ENCODE data around the gene MST1. TPM values are rescaled to one million over a fixed set of nuclear protein-coding genes. Genes with fewer than 3 reads are reported as not detected.

Gene MST1
- total and polyA plus RNA-seq, 8 donors: 12.5 to 59.7 (median 35.5) TPM

GRCh38 chr3:49680493-49681231, 8.6 kb downstream of the MST1 start:
- DNase-seq (no peak), ATAC-seq (no peak)
- no peaks in the 10 kb centered on the region for H3K9me3 ChIP-seq
- peaks cover 0 to 10% of the 10 kb centered on the region in 2 donors for H3K4me1 ChIP-seq
- no peak overlapping the region for H3K27ac ChIP-seq
- TF ChIP-seq, protein P1, sequence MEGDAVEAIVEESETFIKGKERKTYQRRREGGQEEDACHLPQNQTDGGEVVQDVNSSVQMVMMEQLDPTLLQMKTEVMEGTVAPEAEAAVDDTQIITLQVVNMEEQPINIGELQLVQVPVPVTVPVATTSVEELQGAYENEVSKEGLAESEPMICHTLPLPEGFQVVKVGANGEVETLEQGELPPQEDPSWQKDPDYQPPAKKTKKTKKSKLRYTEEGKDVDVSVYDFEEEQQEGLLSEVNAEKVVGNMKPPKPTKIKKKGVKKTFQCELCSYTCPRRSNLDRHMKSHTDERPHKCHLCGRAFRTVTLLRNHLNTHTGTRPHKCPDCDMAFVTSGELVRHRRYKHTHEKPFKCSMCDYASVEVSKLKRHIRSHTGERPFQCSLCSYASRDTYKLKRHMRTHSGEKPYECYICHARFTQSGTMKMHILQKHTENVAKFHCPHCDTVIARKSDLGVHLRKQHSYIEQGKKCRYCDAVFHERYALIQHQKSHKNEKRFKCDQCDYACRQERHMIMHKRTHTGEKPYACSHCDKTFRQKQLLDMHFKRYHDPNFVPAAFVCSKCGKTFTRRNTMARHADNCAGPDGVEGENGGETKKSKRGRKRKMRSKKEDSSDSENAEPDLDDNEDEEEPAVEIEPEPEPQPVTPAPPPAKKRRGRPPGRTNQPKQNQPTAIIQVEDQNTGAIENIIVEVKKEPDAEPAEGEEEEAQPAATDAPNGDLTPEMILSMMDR (IDR thresholded peaks at IDR 0.05): no peak
- H3K4me3 ChIP-seq: no peak overlapping the region
- H3K36me3 ChIP-seq: peaks cover 0 to 95% of the 10 kb centered on the region in 2 donors
- H3K27me3 ChIP-seq: peaks cover 0 to 4% of the 10 kb centered on the region in 2 donors
- intact Hi-C loops (cut with DNase I): no loop called here

DNA sequence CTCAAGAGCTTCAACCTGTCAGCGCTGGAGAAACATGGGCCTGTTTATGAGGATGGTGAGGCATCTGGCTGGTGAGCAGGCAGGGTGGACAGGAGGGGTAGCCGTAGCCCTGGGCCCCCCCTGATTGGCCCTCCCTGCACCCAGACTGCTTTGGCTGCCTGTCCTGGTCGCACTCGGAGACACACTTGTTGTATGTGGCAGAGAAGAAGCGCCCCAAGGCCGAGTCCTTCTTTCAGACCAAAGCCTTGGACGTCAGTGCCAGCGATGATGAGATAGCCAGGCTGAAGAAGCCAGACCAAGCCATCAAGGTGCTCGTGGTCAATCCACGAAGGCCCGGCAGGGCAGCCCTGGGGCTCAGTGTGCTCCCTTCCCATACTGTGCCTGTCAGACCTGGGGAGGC, 13.4 kb downstream of the MST1 start:
- H3K27me3 ChIP-seq: no peaks in the 10 kb centered on the region
- no peak overlapping the region for H3K4me3 ChIP-seq
- H3K9me3 ChIP-seq: no peaks in the 10 kb centered on the region
- peaks cover 0 to 54% of the 10 kb centered on the region in 2 donors for H3K36me3 ChIP-seq
- H3K27ac ChIP-seq: no peak overlapping the region
- TF ChIP-seq, protein P1 (IDR thresholded peaks at IDR 0.05): no peak
- DNase-seq (peak in 1 of 4 donors; percentile 51), ATAC-seq (no peak)
- peaks cover 7 to 32% of the 10 kb centered on the region in 2 donors for H3K4me1 ChIP-seq
- intact Hi-C loops (cut with DNase I): no loop called here

DNA sequence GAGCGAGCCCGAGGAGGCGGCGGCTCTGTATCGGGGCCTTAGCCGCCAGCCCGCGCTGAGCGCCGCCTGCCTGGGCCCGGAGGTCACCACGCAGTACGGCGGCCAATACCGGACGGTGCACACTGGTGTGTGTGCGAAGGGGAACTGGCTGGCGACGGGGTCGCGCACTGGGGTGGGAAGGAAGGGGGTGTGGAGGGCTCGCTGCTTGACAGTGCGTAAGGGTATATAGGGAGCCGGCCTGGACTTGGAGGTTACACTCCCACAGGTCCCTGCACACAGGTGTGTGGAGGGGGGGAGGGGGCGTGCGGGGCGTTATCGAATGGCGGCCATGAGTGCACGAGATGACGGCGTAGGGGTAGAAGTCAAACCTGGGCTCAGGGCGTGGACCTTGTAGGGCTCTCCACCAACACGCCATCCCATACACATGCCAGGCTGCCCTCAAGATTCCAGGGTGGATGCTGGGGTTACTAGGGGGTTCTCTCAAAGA, 14.7 kb downstream of the MST1 start:
- Histone ChIP-seq H3K9me3 (no peaks in the 10 kb centered on the region), H3K27me3 (no peaks in the 10 kb centered on the region), H3K4me1 (peaks cover 7 to 32% of the 10 kb centered on the region in 2 donors), H3K36me3 (peaks cover 0 to 41% of the 10 kb centered on the region in 2 donors), H3K27ac (peak overlapping the region; percentile 86 to 97), H3K4me3 (peak overlapping the region; percentile 72 to 97)
- ATAC-seq: peak; percentile 25
- DNase-seq: no peak
- TF ChIP-seq, protein P1 (IDR thresholded peaks at IDR 0.05): no peak
- intact Hi-C loops (cut with DNase I): loop anchor here in 1 of 2 donors (5.0 kb wide), 1 partner anchor 137 kb away; no protein-coding TSS in a partner anchor

DNA sequence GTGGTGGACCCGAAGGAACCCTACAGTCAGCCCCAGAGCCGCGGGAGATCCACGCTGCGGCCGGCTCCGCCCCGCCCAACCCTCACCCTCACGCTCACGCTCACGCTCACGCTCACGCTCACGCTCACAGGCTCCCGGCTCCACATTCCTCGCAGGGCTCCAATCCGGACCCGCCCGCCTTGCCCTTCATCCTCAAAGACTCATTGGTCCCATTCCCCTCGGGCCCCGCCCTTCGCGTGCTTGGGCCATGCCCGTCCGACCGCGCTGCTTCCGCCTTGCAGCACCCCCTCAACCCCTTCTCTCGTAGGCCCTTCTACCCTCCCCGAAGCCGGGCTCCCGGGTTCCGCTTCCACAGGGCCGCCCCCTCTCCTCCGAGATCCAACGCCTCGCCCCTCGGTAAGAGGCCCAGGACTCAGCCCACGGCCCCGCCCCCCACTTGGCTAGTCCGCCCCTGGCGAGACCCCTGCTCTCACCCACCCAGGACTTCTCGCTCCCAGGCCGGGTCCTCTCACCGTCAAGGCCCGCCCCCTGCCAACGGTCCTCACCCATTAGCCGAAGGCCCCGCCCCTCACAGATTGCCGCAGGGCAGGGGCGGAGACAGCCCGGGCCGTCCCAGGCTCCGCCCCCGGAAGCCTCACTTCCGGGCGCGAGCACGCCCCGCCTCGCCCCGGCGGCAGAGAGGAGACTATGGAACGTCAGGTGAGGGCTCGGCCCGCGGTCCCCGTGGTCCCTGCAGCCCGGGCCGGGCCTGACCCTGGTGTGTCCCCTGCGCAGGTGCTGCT, 15.4 kb downstream of the MST1 start, which contains the start of gene APEH:
Gene APEH (plus strand): TSS at position 637 of the 782 bp plus-strand sequence. CDS start 51 bp downstream, at position 688.
- DNase-seq (peak; percentile 92 to 99 (median 96)), ATAC-seq (peak; percentile 95)
- Histone ChIP-seq H3K27ac (peak within 1 kb of the TSS; percentile 86 to 97), H3K36me3 (peaks cover 0 to 34% of the 10 kb centered on the region in 2 donors), H3K27me3 (no peaks in the 10 kb centered on the region), H3K9me3 (no peaks in the 10 kb centered on the region), H3K4me1 (peaks cover 7 to 32% of the 10 kb centered on the region in 2 donors), H3K4me3 (peak within 1 kb of the TSS; percentile 72 to 97)
- intact Hi-C loops (cut with DNase I): loop anchor here in 1 of 2 donors (5.0 kb wide), 1 partner anchor 137 kb away; no protein-coding TSS in a partner anchor
- TF ChIP-seq, protein P1 (IDR thresholded peaks at IDR 0.05): no peak
